ENCODE measurements around the gene PCIF1.

PCIF1 gene

GRCh38 chr20:45911486-45912343 lies 22.8 kb upstream of the PCIF1 start, which contains the start of gene PLTP:
TSS of gene PLTP (minus strand) at chr20:45912155. CDS start at chr20:45911452, 703 bp downstream.
- H3K4me3 ChIP-seq (ENCODE audit: low read depth, low read length): no peak within 1 kb of the TSS
- no peaks in the 10 kb centered on the region for H3K9me3 ChIP-seq (ENCODE audit: control insufficient read depth, insufficient read depth, low read depth, low read length)
- ChIA-PET CTCF (no interaction called here), POLR2A (interaction anchor here (0.9 to 1.5 kb wide), 3 partner anchors 12 to 29 kb away, joined by 3 to 8 read pairs (median 3); partner anchors contain the start of gene PCIF1)
- H3K4me1 ChIP-seq (ENCODE audit: control insufficient read depth, insufficient read depth, low read length): no peaks in the 10 kb centered on the region
- no peak for TF ChIP-seq ZNF121 (tag by site-specific recombination; IDR thresholded peaks at IDR 0.05)
- TF ChIP-seq SP2 (tag by site-specific recombination; IDR thresholded peaks at IDR 0.05): peak; percentile 21; the same call in 1 of the 2 replicates
- H3K27ac ChIP-seq (ENCODE audit: extremely low read depth, low read depth, low read length): no peak within 1 kb of the TSS
- no peaks in the 10 kb centered on the region for H3K36me3 ChIP-seq (ENCODE audit: control insufficient read depth in 2 of 2, insufficient read depth in 1 of 2, low read length in 2 of 2)

GRCh38 chr20:45912344-45912682 lies 22.2 kb upstream of the PCIF1 start:
- POLR2A ChIA-PET: no interaction called here
- CTCF ChIA-PET: no interaction called here
- no peak overlapping the region for H3K4me3 ChIP-seq (ENCODE audit: low read depth, low read length)

More at GRCh38 chr20:45912344-45912682, 22.2 kb upstream of the PCIF1 start:
- no peaks in the 10 kb centered on the region for H3K4me1 ChIP-seq (ENCODE audit: control insufficient read depth, insufficient read depth, low read length)
- TF ChIP-seq ZNF174 (tag by site-specific recombination; IDR thresholded peaks at IDR 0.05): no peak
- TF ChIP-seq ZNF514 (tag by site-specific recombination; IDR thresholded peaks at IDR 0.05): no peak
- TF ChIP-seq ZNF211 (tag by site-specific recombination; IDR thresholded peaks at IDR 0.05; ENCODE audit: low read depth): no peak
- no peak for TF ChIP-seq CTCF (tag by site-specific recombination; IDR thresholded peaks at IDR 0.05)
- TF ChIP-seq ZNF184 (tag by site-specific recombination; IDR thresholded peaks at IDR 0.05): no peak
- TF ChIP-seq PRDM1 (tag by site-specific recombination; IDR thresholded peaks at IDR 0.05): no peak
- TF ChIP-seq ZBTB48 (tag by site-specific recombination; IDR thresholded peaks at IDR 0.05): no peak
- TF ChIP-seq HOXD13 (CRISPR knock-in tag; IDR thresholded peaks at IDR 0.05; ENCODE audit: borderline replicate concordance): no peak
- no peak for TF ChIP-seq ZNF398 (tag by site-specific recombination; IDR thresholded peaks at IDR 0.05)
- no peak for TF ChIP-seq GLI2 (tag by site-specific recombination; IDR thresholded peaks at IDR 0.05; ENCODE audit: borderline replicate concordance, low read depth)
- TF ChIP-seq ZNF518A (tag by site-specific recombination; conservative IDR thresholded peaks at IDR 0.05; ENCODE audit: low read depth): no peak
- no peak for TF ChIP-seq ZNF677 (tag by site-specific recombination; IDR thresholded peaks at IDR 0.05)
- TF ChIP-seq ZNF510 (tag by site-specific recombination; IDR thresholded peaks at IDR 0.05; ENCODE audit: insufficient replicate concordance): no peak
- no peak for TF ChIP-seq ATF2 (tag by site-specific recombination; IDR thresholded peaks at IDR 0.05; ENCODE audit: low read depth)
- no peak for TF ChIP-seq KLF17 (tag by site-specific recombination; IDR thresholded peaks at IDR 0.05)
- TF ChIP-seq ZNF362 (tag by site-specific recombination; IDR thresholded peaks at IDR 0.05): no peak
- H3K36me3 ChIP-seq (ENCODE audit: control insufficient read depth in 2 of 2, insufficient read depth in 1 of 2, low read length in 2 of 2): no peaks in the 10 kb centered on the region
- no peak overlapping the region for H3K27ac ChIP-seq (ENCODE audit: extremely low read depth, low read depth, low read length)
- no peaks in the 10 kb centered on the region for H3K9me3 ChIP-seq (ENCODE audit: control insufficient read depth, insufficient read depth, low read depth, low read length)

Data from HEK293 (cell line).